Neutrophil (primary cell): ENCODE results near the gene ZNF683.
"Not testable (repeated sequence)": the region's sequence is repeated elsewhere in the genome, so short reads cannot be mapped to it uniquely, and the experiment has no call there.

Source experiments
- H3K27ac ChIP-seq: fragments of 200-600 bp; sonication (generic); 2 replicates; pipeline ENCODE4 v1.5.1; 2016; ENCODE audit warnings: mild to moderate bottlenecking, moderate library complexity
- H3K27me3 ChIP-seq: fragments of 200-600 bp; sonication (generic); 2 replicates; pipeline ENCODE4 v1.6.0; 2016; ENCODE audit warnings: mild to moderate bottlenecking
- H3K36me3 ChIP-seq: fragments of 200-600 bp; sonication (generic); 2 replicates; pipeline ENCODE4 v1.5.1; 2017
- H3K4me1 ChIP-seq, 2 experiments: fragments of 200-600 bp in 1 of 2; sonication (generic) in 1 of 2; 1 replicate in 1 of 2; 2 replicates in 1 of 2; pipeline versions ENCODE4 v1.5.1 to v1.6.1; 2013 to 2016; ENCODE audit warnings: low read depth in 1 of 2, low read length in 1 of 2, mild to moderate bottlenecking in 1 of 2, moderate library complexity in 1 of 2; ENCODE audit not compliant: control insufficient read depth in 1 of 2, insufficient read depth in 1 of 2
- H3K4me3 ChIP-seq, 2 experiments: fragments of 200-600 bp in 1 of 2; sonication (generic) in 1 of 2; 1 replicate in 1 of 2; 2 replicates in 1 of 2; pipeline ENCODE4 v1.5.1; 2013 to 2016; ENCODE audit warnings: low read depth in 1 of 2, low read length in 1 of 2, mild to moderate bottlenecking in 1 of 2, moderate library complexity in 1 of 2
- H3K9me3 ChIP-seq: fragments of 200-600 bp; sonication (generic); 2 replicates; pipeline ENCODE4 v1.5.1; 2016
- CTCF ChIP-seq: fragments of 200-600 bp; sonication (generic); IDR thresholded peaks from 2 replicates; pipeline ENCODE4 v1.5.1; 2016; ENCODE audit warnings: antibody characterized with exemption

ZNF683 gene

DNA sequence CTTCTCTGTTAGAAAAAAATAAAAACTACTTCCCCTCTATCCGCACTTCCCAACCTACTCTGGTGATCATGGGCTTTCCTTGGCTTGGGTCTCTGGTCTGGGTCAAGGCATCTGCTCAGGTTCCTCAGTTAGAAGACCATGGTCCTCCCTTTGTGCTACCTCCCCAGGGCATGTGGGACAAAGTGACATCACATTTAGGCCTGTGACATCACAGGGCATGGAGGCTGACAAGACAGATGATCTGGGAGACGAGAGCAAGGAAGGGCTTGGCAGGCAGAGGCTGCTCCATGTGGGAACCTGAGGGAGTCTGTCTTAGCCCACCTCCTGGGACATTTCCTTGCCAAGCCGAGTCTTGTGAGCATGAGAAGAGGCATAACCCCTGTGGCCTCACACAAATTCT is at the start of gene ZNF683:
ZNF683 (minus strand) TSS at position 140 of the 400 bp plus-strand sequence. CDS start 4,179 bp downstream, outside the sequence.
- H3K27ac ChIP-seq, H3K36me3 ChIP-seq, H3K4me3 ChIP-seq, H3K9me3 ChIP-seq: not testable (repeated sequence)
- Histone ChIP-seq H3K27me3 (peaks cover 11% of the 10 kb centered on the region), H3K4me1 (peaks cover 4 to 22% of the 10 kb centered on the region in 2 experiments)

GRCh38 chr1:26419494-26419893 is 46.9 kb upstream of the ZNF683 start:
- Histone ChIP-seq H3K4me1 (no peaks in the 10 kb centered on the region), H3K4me3 (no peak overlapping the region), H3K27me3 (peaks cover 56% of the 10 kb centered on the region), H3K27ac (no peak overlapping the region), H3K36me3 (no peaks in the 10 kb centered on the region), H3K9me3 (no peaks in the 10 kb centered on the region)
- TF ChIP-seq CTCF, result no peak

GRCh38 chr1:26418865-26419349 is 46.4 kb upstream of the ZNF683 start:
- Histone ChIP-seq H3K4me3 (no peak overlapping the region), H3K27ac (no peak overlapping the region), H3K9me3 (no peaks in the 10 kb centered on the region), H3K27me3 (peaks cover 62% of the 10 kb centered on the region), H3K4me1 (no peaks in the 10 kb centered on the region), H3K36me3 (no peaks in the 10 kb centered on the region)
- TF ChIP-seq CTCF, result no peak

DNA sequence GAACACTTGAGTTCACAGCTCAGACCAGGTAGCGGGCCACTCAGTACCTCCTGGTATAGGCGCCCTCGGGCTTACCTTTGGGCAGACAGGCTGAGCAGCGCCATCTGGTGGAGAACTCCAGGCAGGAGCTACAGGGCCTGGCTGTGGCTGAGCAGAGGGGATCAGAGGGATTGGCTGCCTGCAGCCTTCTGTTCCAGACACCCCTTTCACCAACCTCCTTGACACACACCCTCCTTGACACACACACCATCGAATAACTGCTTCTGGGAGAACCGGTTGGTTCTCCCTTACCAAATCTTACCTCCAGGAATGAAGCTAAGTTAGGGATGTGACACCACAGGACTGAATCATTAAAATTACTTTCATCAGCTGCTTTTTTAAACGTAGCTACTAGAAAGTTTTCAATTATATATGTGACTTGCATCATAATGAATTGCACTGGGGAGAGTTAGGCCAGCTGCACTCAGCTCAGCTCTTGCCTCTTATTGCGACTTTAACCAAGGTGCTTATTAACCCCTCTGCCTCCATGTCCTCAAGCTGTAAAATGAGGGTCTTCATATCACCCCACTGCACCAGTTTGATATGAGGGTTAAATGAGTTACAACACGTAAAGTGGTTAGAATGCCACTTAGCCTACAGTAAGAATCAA is 44.7 kb upstream of the ZNF683 start:
- H3K4me3 ChIP-seq, result no peak overlapping the region
- peak; percentile 85 for TF ChIP-seq CTCF
- H3K27me3 ChIP-seq, result peaks cover 69% of the 10 kb centered on the region
- H3K4me1 ChIP-seq, result no peaks in the 10 kb centered on the region
- H3K36me3 ChIP-seq, result no peaks in the 10 kb centered on the region
- no peaks in the 10 kb centered on the region for H3K9me3 ChIP-seq
- no peak overlapping the region for H3K27ac ChIP-seq

GRCh38 chr1:26413031-26413430 is 40.5 kb upstream of the ZNF683 start:
- H3K36me3 ChIP-seq, result no peaks in the 10 kb centered on the region

More at GRCh38 chr1:26413031-26413430, 40.5 kb upstream of the ZNF683 start:
- Histone ChIP-seq H3K4me3 (no peak overlapping the region), H3K4me1 (peaks cover 7 to 16% of the 10 kb centered on the region in 2 experiments), H3K27ac (no peak overlapping the region), H3K27me3 (peaks cover 90% of the 10 kb centered on the region), H3K9me3 (no peaks in the 10 kb centered on the region)
- TF ChIP-seq CTCF, result no peak
